HG02852 (cell line): ENCODE results near the gene BMPR2.
"Not testable (repeated sequence)": the region's sequence is repeated elsewhere in the genome, so short reads cannot be mapped to it uniquely, and the experiment has no call there.

Source experiments
- ATAC-seq: cut with Tn5 transposase; IDR thresholded peaks from one replicate; pipeline ENCODE4 v1.9.1; 2021; ENCODE audit warnings: mild to moderate bottlenecking, moderate library complexity; ENCODE audit not compliant: unreplicated experiment

The BMPR2 gene

DNA sequence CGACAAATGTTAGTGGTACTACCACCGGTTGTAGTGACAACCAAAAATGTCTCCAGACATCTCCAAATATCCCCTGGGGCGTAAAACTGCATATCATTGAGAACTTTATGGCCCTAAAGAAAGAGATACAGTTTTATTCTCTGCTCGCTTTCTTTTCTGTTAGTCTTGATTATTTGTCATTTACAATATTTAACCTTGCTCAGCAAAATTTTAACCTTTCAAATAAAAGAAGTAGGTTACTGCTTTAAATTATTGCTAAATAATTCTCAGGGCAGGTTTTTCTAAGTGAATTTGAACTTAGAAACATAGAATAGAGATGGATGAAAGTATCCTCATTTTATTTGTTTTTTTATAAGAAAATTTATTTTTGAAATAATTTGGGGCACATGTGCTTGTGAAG lies 67.9 kb downstream of the BMPR2 start:
- ATAC-seq, result no peak

DNA sequence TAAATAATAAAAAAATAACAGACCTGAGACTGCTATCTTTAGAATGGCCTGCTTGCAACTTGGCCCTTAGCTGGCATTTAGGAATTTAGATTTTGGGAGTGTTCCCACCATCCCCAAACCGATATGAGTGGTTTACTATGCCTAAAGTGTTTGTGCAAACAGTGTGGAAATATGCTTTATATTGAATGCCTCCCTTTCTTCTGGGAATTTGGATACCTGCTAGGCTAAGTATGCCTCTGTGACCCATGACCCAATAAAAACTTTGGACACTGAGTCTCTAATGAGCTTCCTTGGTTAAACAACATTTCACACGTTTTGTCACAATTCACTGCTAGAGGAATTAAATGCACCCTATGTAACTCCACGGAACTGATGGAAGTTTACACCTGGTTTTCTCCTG lies 73.2 kb downstream of the BMPR2 start:
- no peak for ATAC-seq

DNA sequence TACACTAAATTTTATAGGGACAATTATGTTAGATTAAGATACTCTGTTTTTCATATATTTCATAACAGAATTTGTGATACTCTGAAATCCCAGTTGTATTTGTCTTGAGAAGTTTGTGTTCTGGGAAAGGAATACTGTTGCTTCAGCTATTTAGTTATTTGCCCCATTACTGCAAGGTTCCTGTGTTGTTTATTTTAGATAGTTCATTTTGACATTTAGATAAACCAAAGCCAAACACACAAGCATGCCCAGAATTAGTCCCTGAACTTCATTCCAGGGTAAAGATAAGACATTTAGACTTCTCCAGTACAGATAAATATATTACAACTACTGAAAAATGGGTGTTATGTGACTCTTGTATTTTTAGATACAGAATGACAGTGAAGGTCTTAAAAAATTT lies 74.7 kb downstream of the BMPR2 start:
- no peak for ATAC-seq

DNA sequence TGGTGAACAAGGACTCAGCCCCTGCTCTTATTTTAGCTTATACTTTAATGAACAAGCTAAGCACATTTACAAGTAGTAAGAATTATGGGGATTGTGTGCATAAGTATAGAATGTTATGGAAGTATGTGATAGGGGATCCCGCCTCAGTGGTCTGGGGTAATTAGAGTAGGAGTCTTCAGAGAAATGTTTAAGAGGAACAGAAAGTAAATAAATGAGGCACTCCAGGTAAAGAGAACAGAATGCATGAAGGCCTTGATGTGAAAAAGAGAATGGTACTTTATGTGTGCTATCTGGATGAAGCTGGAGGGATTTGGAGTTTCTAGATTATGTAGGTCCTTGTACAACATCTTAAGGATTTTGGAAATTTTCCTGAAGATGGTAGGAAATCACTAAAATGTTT lies 76.6 kb downstream of the BMPR2 start:
- ATAC-seq, result no peak

DNA sequence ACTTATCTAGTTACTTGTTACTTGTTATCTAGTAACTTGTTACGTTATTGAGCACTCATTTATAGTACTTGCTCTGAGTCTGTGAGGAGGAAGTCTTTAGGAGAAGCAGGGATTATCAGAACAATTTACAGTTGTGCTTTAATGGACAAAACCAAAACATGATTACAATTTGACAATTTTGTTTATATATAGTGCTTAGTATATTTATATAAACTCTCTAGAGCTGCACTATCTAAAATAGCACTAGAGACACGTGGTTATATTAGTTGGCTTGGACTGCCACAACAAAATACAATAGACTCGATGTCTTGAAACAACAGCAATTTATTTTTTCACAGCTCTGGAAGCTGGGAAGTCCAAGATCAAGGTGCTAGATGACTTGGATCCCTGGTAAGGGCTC lies 78.4 kb downstream of the BMPR2 start:
- no peak for ATAC-seq

DNA sequence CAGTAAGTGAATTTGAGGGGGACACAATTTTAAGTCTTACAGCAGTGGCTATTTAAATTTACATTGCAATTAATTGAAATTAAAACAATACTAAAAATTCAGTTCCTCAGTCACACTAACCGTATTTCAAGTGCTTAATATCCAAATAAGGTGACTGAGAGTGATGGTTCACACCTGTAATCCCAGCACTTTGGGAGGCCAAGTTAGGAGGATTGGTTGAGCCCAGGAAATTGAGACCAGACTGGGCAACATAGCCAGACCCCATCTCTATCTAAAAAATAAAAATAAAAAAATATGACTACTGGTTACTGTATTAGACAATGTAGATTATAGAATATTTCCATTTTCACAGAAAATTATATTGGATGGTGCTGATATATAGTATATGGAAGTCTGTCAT lies 79.0 kb downstream of the BMPR2 start:
- ATAC-seq, result no peak

DNA sequence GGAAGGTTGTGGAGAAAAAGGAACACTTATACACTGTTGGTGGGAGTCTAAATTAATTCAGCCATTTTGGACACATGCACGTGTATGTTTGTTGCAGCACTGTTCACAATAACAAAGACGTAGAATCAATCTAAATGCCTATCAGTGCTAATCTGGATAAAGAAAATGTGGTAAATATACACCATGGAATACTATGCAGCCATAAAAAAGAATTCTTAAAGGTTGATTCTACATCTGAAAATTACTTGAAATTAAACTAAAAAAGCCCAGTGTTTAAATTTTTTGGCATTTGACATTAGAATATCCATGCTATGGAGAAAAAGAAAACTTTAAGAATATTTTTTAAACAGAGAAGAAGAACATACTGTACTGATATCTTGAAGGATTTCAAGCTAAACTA lies 84.0 kb downstream of the BMPR2 start:
- ATAC-seq, result no peak

DNA sequence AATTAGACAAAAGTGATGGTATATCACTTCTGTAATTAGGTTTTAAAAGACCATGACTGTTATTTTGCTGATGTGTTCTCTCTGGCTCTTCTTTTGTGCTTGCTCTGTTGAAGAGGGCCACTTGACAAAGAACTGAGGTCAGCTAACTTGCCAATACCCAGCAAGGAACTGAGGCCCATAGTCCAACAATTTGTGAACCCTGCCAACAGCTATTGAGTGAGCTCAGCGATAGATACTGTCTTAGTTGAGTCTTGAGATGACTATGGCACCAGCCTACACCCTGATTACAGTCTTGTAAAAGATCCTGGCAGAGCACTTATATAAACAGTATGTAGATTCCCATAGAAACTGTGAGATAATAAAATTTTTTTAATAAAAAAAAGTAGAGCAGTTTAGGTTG lies 103.0 kb downstream of the BMPR2 start:
- ATAC-seq, result no peak

DNA sequence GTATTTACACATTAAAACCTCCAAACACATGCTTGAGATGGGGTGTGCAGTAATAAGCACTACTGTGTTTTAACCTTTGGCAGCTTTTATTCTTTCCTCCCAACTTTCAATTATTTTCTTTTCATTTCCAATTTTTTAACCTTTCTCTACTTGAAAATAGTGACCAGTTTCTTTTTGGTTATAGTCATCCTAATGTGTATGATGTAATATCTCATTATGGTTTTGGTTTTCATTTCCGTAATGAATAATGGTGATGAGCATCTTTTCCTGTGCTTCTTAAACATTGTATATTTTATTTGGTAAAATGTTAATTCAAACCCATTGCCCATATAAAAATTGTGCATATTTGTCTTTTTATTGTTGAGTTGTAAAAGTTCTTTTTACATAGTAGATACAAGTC lies 103.5 kb downstream of the BMPR2 start:
- ATAC-seq, result no peak

DNA sequence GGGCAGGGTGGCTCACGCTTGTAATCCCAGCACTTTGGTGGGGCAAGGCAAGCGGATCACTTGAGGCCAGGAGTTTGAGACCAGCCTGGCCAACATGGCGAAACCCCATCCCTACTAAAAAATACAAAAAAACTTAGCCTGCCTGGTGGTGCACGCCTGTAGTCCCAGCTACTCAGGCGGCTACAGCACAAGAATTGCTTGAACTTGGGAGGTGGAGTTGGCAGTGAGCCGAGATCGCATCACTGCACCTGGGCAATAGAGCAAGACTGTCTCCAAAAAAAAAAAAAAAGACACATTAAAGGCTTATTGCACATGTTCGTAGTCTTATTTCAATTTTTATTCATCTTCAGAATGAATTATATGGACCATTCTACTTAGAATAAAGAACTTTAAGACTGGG lies 110.2 kb downstream of the BMPR2 start:
- no peak for ATAC-seq

DNA sequence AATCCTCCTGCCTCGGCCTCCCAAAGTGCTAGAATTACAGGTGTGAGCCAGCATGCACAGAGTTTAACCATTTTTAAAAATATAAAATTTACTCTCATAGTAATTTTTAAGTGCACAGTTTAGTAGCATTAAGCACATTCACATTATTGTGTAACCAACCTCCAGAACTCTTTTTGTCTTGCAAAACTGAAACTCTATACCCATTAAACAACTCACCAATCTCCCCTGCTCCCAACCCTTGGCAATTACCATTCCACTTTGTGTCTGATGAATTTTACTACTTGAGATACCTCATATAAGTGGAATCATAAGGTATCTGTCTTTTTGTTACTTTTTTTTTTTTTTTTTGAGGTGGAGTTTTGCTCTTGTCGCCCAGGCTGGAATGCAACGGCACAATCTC lies 112.5 kb downstream of the BMPR2 start:
- no peak for ATAC-seq

DNA sequence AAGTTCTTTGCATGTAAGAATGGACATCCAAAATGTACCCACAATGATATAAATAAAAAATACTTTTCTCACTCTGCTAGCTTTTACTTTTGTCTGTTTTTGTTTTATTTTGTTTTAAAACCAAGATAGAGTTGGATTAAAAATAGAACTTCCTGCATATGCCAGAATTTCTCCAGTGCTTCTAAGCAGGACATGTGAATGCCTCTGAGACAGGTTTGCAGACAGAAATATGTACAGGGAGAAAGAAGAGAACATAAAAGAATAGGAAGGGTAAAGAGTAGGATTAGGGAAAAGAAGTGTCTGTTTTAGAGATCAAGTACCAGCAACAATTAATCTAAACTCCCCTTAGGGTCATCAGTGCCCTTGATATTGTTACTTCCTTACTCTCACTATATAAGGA lies 114.4 kb downstream of the BMPR2 start:
- no peak for ATAC-seq

DNA sequence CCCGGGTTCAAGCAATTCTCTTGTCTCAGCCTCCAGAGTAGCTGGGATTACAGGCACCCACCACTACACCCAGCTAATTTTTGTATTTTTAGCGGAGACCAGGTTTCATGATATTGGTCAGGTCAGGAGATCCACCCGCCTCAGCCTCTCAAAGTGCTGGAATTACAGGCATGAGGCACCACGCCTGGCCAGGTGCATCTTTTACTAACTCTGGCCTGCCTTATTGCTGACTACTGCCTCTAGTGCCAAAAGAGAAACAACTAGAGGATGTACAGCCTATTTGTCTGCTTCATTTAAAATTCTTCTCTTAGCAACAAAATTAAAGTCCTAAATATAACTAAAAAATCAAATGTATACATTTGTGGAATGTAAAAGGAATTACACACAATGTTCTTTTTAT lies 115.4 kb downstream of the BMPR2 start:
- no peak for ATAC-seq

DNA sequence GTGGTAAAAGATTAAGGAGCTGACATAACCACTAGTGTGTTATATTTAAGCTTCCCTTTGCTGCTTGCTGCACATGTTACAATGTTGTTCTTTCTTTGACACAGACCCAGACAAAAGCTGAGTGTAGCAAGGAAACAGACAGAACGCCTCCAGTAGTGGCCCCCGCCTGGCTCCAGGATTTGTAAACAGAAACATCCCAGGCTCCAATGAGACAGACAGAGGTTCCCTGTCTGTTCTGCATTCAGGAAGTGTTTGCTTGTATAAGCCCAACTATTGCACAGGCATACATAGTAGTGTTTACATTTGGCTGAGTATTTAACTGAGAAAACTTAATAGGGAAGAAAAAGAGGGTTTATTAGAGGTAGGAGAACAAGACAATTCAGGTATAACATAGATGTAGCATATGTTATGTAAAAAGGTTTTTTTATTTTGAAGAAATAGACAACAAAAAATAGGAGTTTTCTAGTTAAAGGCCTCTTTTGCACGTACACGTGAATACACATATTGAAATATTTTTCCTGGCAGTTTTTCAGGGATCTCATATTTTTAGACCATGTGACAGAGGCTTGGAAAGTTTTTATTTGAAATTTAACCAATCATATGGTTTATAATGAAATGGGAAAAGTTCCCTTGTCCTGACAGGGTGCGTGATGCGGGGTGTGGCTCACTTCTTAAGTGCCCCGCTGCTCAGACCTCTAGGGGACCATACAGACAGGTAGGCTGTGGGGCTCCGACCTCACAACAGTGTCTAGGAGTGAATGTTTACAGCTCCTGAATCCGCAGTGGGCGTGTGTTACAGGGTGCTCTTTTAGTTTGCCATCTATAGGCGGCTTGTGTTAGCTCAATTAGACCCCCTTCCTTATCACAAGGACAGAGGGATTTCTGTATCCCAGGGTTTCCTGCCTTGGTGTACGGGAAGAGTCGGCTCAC lies 118.4 kb downstream of the BMPR2 start:
- no peak for ATAC-seq

DNA sequence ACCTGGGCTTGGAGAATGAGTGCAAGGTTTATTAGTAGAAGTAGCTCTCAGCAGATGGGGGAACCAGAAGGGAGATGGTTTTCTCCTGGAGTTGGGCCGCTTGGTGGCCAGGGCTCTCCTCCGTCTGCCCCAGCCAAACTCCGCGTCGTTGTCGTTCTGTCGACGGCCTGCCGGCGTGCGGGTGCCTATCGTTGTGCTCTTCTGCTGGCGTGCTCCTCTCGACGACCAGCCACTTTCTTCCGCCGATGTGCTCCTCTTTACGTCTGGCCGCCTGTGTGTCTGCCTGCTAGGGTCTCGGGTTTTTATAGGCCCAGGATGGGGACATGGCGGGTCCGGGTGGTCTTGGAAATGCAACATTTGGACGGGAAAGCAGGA lies 119.1 kb downstream of the BMPR2 start:
- ATAC-seq, result no peak

DNA sequence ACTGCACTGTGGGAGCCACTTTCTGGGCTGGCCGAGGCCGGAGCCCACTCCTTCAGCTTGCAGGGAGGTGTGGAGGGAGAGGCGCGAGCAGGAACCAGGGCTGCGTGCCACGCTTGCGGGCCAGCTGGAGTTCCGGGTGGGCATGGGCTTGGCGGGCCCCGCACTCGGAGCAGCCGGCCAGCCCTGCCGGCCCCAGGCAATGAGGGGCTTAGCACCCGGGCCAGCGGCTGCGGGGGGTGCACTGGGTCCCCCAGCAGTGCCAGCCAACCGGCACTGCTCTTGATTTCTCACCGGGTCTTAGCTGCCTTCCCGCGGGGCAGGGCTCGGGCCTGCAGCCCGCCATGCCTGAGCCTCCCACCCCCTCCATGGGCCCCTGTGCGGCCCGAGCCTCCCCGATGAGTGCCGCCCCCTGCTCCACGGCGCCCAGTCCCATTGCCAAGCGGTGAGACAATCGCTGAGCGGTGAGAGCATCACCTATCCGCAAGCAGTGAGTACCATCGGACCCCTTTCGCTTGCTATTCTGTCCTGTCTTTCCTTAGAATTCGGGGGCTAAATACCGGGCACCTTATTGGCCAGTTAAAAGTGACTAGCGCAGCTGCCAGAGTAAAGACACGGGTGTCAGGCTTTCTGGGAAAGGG lies 120.8 kb downstream of the BMPR2 start:
- not testable (repeated sequence) for ATAC-seq

DNA sequence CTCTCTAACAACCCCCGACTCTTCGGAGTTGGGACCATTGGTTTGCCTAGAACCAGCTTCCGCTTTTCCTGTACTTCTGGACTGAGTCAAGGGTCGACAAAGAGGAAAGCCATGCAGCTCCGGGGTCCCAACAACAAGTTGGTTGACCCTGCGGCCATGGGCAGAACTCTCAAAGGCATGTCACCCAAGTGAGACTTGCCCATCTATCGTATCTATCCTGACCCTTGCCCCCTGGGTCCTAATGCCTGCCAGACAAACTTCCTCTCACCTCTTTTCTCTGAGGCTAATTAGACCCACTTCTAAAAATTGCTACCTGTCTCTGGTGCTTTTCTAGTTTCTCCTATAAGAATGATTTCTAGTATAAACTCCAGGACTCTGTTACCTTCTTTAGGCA lies 121.3 kb downstream of the BMPR2 start:
- not testable (repeated sequence) for ATAC-seq

DNA sequence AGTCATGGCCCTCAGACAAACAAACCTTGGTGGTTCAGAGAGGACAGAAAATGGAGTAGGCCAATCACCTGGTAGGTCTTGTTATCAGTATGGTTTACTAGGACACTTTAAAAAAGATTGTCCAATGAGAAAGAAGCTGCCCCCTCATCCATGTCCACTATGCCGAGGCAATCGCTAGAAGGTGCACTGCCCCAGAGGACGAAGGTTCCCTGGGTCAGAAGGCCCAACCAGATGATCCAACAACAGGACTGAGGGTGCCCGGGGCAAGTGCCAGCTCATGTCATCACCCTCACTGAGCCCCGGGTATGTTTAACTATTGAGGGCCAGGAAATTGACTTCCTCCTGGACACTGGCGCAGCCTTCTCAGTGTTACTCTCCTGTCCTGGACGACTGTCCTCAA lies 123.7 kb downstream of the BMPR2 start:
- not testable (repeated sequence) for ATAC-seq

DNA sequence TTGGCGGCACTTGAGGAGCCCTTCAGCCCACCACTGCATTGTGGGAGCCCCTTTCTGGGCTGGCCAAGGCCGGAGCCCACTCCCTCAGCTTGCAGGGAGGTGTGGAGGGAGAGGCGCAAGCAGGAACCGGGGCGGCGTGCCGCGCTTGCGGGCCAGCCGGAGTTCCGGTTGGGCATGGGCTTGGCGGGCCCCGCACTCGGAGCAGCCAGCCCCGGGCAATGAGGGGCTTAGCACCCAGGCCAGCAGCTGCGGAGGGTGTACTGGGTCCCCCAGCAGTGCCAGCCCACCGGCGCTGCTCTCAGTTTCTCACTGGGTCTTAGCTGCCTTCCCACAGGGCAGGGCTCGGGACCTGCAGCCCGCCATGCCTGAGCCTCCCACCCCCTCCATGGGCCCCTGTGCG lies 127.1 kb downstream of the BMPR2 start:
- ATAC-seq, result not testable (repeated sequence)

DNA sequence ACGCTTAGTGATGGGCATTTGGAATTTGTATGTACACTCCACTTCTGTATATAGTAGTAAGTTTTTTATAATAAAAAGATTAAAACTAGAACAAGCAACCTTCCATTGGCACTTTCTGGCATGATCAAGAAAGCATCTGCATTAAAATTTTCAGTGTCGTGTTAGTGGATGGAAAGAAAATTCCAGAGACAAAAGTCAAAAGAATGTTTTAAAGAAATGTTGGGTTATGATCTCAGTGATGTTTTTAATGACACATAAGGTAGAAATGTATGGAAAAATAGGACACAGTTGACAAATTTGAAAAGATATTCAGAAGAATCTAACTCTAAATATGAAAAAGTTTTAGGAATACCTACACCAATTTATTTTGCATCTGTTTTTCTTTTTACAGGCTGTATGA lies 132.6 kb downstream of the BMPR2 start:
- ATAC-seq, result no peak

DNA sequence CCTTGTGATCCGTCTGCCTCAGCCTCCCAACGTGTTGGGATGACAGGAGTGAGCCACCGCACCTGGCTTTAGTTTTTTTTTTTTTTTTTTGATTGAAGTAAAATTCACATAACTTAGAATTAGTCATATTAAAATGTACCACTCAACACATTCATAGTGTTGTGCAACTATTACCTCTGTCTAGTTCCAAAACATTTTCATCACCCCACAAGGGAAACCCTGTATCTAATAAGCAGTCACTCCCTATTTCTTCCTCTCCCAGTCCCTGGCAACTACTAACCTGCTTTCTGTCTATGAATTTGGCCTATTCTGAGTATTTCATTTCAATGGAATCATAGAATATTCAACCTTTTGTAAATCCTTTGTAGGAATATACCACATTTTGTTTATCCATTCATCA lies 134.8 kb downstream of the BMPR2 start:
- ATAC-seq, result no peak

DNA sequence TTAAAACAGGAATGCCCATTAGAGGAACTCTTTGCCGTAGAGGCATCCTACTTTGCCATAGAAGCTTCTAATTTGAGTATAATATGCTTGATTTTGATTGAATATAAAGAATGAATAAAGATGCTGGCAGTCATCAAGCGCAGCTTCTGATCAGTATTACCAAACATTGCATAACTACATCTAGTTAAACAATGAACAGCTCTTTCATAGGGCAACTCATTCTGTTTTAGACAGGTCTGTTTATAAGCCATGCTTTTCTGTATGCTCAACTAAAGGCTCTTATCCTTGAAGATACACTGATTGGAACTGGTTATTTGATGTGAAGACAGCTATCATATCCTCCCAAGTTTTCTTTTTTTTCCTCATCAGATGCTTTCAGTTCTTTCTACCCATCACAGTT lies 136.0 kb downstream of the BMPR2 start:
- ATAC-seq, result no peak

DNA sequence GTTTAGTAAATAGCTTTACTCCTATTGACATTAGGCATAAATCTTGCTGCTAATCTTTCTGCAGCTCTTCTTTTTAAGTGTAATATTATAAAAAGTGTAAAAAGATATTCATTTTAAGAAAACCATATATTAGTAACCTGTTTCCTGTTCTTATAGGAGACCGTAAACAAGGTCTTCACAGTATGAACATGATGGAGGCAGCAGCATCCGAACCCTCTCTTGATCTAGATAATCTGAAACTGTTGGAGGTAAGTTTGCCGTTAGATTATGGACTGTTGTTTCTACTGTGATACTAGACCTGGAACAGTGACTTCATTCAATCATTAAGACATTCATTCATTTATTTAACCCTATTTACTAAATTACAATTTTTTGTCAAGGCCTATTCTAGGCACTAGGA lies 138.6 kb downstream of the BMPR2 start:
- ATAC-seq, result no peak
